Caco-2 (cell line): Measurements from ENCODE around the gene STX8. TPM values are rescaled to one million over a fixed set of nuclear protein-coding genes. Genes with fewer than 3 reads are reported as not detected.

Experiments used
- BruUV-seq: library from RNA; stranded (reverse); fragments of 400-500 nt; replicated peaks from 2 replicates; lab custom pipeline; 2021; lab: Mats Ljungman, UMichigan
- CTCF ChIA-PET: fragments of 300-600 bp; sonication (Branson Sonifier 250); formaldehyde crosslinking; loops from one replicate; lab custom pipeline; 2022; ENCODE audit warnings: antibody characterized with exemption; lab: Charles Lee
- POLR2A ChIA-PET: fragments of 300-600 bp; sonication (Branson Sonifier 250); formaldehyde crosslinking; loops from one replicate; lab custom pipeline; 2022; ENCODE audit warnings: antibody characterized with exemption; lab: Charles Lee
- DNase-seq, 2 experiments: peaks; one replicate each; pipeline versions ENCODE4 v3.0.0 to v3.0.0-alpha.2; 2020 to 2022
- H3K27me3 ChIP-seq: replicated peaks from 2 replicates; pipeline ENCODE4 v1.6.0; 2011; ENCODE audit warnings: low read length; ENCODE audit not compliant: control insufficient read depth, insufficient read depth
- H3K36me3 ChIP-seq: 2 replicates; pipeline ENCODE4 v1.5.1; 2011; ENCODE audit warnings: low read length; ENCODE audit not compliant: control insufficient read depth, insufficient read depth
- H3K4me1 ChIP-seq: fragments of 250-450 bp; sonication (Bioruptor Pico); 2 replicates; pipeline ENCODE4 v1.5.1; 2020; ENCODE audit warnings: mild to moderate bottlenecking
- H3K4me3 ChIP-seq: 2 replicates; pipeline ENCODE4 v1.5.1; 2011; ENCODE audit warnings: low read depth, mild to moderate bottlenecking, control low read depth, low read length
- H3K9me3 ChIP-seq: fragments of 250-450 bp; sonication (Bioruptor Pico); 2 replicates; pipeline ENCODE4 v1.5.1; 2020; ENCODE audit warnings: mild to moderate bottlenecking, moderate library complexity
- H3K27ac Mint-ChIP-seq: one replicate; pipeline ENCODE4 v1.8.0; 2022; ENCODE audit warnings: mixed read lengths; ENCODE audit not compliant: unreplicated experiment
- H3K27me3 Mint-ChIP-seq: one replicate; pipeline ENCODE4 v1.8.0; 2022; ENCODE audit warnings: mixed read lengths; ENCODE audit not compliant: insufficient read depth, unreplicated experiment
- H3K36me3 Mint-ChIP-seq: one replicate; pipeline ENCODE4 v1.8.0; 2022; ENCODE audit warnings: mild to moderate bottlenecking, mixed read lengths; ENCODE audit not compliant: insufficient read depth, unreplicated experiment
- H3K4me1 Mint-ChIP-seq: one replicate; pipeline ENCODE4 v1.8.0; 2022; ENCODE audit warnings: low read depth, mixed read lengths; ENCODE audit not compliant: unreplicated experiment
- H3K4me3 Mint-ChIP-seq: one replicate; pipeline ENCODE4 v1.8.0; 2022; ENCODE audit warnings: mild to moderate bottlenecking, moderate library complexity, mixed read lengths; ENCODE audit not compliant: unreplicated experiment
- H3K9me3 Mint-ChIP-seq: one replicate; pipeline ENCODE4 v1.8.0; 2022; ENCODE audit warnings: mixed read lengths; ENCODE audit not compliant: unreplicated experiment
- CTCF ChIP-seq, 2 experiments: fragments of 200-600 bp in 1 of 2; IDR thresholded peaks; 1 replicate in 1 of 2; 2 replicates in 1 of 2; pipeline versions ENCODE4 v1.5.1 to v1.8.0; 2011 to 2022; ENCODE audit warnings: antibody characterized with exemption in 1 of 2, control low read depth in 1 of 2, inconsistent platforms in 1 of 2, low read depth in 1 of 2, low read length in 1 of 2, mild to moderate bottlenecking in 1 of 2, moderate library complexity in 1 of 2; ENCODE audit not compliant: insufficient read depth in 1 of 2, severe bottlenecking in 1 of 2, unreplicated experiment in 1 of 2
- intact Hi-C: fragments of 100-400 bp; cut with micrococcal nuclease; formaldehyde crosslinking; loops from one replicate; pipeline ENCODE4 v1.10.0; 2022; ENCODE audit not compliant: unreplicated experiment
- total RNA-seq: library from RNA; stranded (reverse); gene quantifications from 2 replicates; pipeline ENCODE4 v1.2.3, GENCODE V29; 2022

The STX8 gene
- total RNA-seq, 1 experiment from 2014 or later, result 22.6 TPM

- H3K4me3 Mint-ChIP-seq, result no peak overlapping the region
- ChIA-PET CTCF (no interaction called here), POLR2A (no interaction called here)
- Histone ChIP-seq H3K36me3 (no peaks in the 10 kb centered on the region), H3K4me3 (no peak overlapping the region), H3K27me3 (no peaks in the 10 kb centered on the region), H3K4me1 (no peaks in the 10 kb centered on the region), H3K9me3 (no peaks in the 10 kb centered on the region)
- BruUV-seq, result no TSS peak
- no peak overlapping the region for H3K27ac Mint-ChIP-seq
- TF ChIP-seq CTCF (IDR thresholded peaks at IDR 0.05; ENCODE audit: insufficient read depth in 1 of 2, low read depth in 1 of 2, low read length in 1 of 2, severe bottlenecking in 1 of 2, unreplicated experiment in 1 of 2), result no peak
- peaks cover under 1% of the 10 kb centered on the region for H3K4me1 Mint-ChIP-seq
- intact Hi-C loops, result no loop called here
- no peaks in the 10 kb centered on the region for H3K9me3 Mint-ChIP-seq
- H3K27me3 Mint-ChIP-seq, result no peaks in the 10 kb centered on the region
- DNase-seq, result no peak
- no peaks in the 10 kb centered on the region for H3K36me3 Mint-ChIP-seq
These were observed 326.2 kb downstream of the STX8 start for GRCh38 chr17:9249245-9249953.

DNA sequence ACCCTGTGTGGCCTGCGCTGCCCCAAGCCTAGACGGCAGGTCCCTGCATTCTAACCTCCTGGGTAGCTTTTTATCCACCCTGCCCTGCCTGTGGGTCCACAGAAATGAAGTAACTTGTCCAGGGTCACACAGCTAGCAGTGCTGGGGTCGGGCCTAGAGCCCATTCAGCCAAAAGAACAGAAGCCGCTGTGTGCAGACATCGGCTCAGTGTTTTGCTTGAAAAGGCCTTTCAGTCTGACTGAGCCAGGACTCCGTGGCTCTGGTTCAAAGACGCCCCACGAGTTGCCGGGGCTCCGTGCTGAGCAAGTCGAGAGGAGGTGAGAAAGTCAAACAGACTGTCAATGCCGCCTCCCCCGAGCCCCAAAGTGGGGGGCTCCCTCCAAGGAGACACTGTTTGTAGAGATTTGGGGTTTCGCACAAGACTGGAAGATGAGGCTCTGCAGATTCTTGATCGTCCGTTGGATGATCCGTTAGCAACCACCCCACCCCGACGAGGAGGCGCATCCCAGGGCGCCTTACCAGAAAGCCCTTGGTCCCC is 328.1 kb downstream of the STX8 start:
- TF ChIP-seq CTCF (IDR thresholded peaks at IDR 0.05; ENCODE audit: insufficient read depth in 1 of 2, low read depth in 1 of 2, low read length in 1 of 2, severe bottlenecking in 1 of 2, unreplicated experiment in 1 of 2), result no peak
- H3K9me3 Mint-ChIP-seq, result no peaks in the 10 kb centered on the region
- no peak overlapping the region for H3K4me3 ChIP-seq
- intact Hi-C loops, result no loop called here
- H3K9me3 ChIP-seq, result no peaks in the 10 kb centered on the region
- ChIA-PET CTCF (no interaction called here), POLR2A (no interaction called here)
- no peak overlapping the region for H3K27ac Mint-ChIP-seq
- H3K4me1 Mint-ChIP-seq, result no peaks in the 10 kb centered on the region
- H3K27me3 ChIP-seq, result no peaks in the 10 kb centered on the region
- H3K4me1 ChIP-seq, result no peaks in the 10 kb centered on the region
- H3K36me3 Mint-ChIP-seq, result no peaks in the 10 kb centered on the region
- no peaks in the 10 kb centered on the region for H3K27me3 Mint-ChIP-seq
- no peak overlapping the region for H3K4me3 Mint-ChIP-seq
- H3K36me3 ChIP-seq, result no peaks in the 10 kb centered on the region
- BruUV-seq, result no TSS peak
- no peak for DNase-seq

DNA sequence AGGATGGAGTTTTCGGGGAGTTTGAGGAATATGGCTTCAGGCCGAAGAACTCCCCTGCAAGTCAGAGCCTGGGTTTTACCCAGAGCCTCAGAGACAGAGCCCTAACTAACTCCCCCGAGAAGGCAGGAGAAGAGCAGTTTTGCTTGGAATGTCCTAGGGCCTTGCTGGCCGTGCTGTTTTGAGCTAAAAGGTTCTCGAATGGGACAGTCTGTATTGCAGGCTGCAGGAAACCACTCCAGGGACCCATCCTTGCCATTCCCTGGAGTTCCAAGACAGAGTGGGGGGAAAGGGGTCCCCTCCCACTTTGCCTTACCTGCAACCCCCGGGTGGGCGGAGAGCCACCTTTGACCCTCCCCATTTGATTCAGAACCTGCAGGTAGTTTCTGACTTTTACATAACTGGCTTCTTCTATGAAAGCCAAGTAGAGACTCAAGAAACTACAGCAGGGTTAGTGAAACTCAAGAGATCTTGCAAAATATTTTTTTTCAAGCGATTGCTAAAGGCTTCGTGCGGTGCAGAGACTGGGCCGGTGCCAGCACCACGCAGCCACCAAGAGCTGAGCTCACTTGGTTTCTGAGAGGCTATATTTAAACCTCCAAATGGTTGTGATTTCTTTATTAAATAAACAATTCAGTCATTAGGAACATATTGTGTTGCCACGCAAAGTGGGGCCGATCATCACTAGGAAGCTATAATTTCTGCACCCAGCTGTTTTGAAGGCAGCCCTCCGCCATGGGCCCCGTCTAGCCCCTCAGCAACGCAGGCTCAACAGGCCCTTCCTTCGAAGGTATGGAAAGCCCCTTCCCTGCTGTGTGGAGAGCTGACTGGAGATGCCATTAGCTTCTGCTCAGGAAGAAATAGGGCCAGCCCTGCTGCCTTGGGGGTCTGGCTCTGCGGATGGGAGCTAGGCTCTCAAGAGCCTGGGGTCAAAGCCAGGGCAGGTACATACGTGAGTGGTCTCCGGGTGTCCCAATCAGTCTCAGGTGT is 331.3 kb downstream of the STX8 start:
- intact Hi-C loops, result no loop called here
- Histone ChIP-seq H3K9me3 (no peaks in the 10 kb centered on the region), H3K27me3 (no peaks in the 10 kb centered on the region), H3K4me1 (no peaks in the 10 kb centered on the region), H3K36me3 (no peaks in the 10 kb centered on the region), H3K4me3 (no peak overlapping the region)
- ChIA-PET POLR2A (no interaction called here), CTCF (no interaction called here)
- BruUV-seq, result no TSS peak
- Mint-ChIP-seq H3K27ac (no peak overlapping the region), H3K36me3 (no peaks in the 10 kb centered on the region), H3K27me3 (no peaks in the 10 kb centered on the region), H3K4me3 (no peak overlapping the region), H3K9me3 (no peaks in the 10 kb centered on the region), H3K4me1 (no peaks in the 10 kb centered on the region)
- no peak for DNase-seq
- TF ChIP-seq CTCF (IDR thresholded peaks at IDR 0.05; ENCODE audit: insufficient read depth in 1 of 2, low read depth in 1 of 2, low read length in 1 of 2, severe bottlenecking in 1 of 2, unreplicated experiment in 1 of 2), result no peak
